GM23338 (cell line): ENCODE measurements around the gene CRYGB. TPM values are rescaled to one million over a fixed set of nuclear protein-coding genes. Genes with fewer than 3 reads are reported as not detected.

ENCODE experiments used
- ATAC-seq: fragments of 200-7000 bp; cut with Tn5 transposase; 3 replicates; pipeline ENCODE4 v1.9.1; 2020
- DNase-seq: peaks from one replicate; pipeline ENCODE4 v3.0.0-alpha.2; 2015; ENCODE audit warnings: low spot score
- H2AFZ ChIP-seq: fragments of 200-600 bp; sonication (generic); 2 replicates; pipeline ENCODE4 v1.8.0; 2016; ENCODE audit warnings: antibody characterized with exemption, mild to moderate bottlenecking, moderate library complexity
- H3F3A ChIP-seq: fragments of 200-600 bp; sonication (generic); replicated peaks from 2 replicates; pipeline ENCODE4 v1.8.0; 2017; ENCODE audit warnings: antibody characterized with exemption, mixed run types, low read depth
- H3K27ac ChIP-seq: fragments of 200-600 bp; sonication (generic); 2 replicates; pipeline ENCODE4 v1.6.1; 2016; ENCODE audit warnings: low read depth
- H3K27me3 ChIP-seq: fragments of 200-600 bp; sonication (generic); 2 replicates; pipeline ENCODE4 v1.8.0; 2016; ENCODE audit warnings: mild to moderate bottlenecking, mixed run types, moderate library complexity; ENCODE audit not compliant: insufficient read depth
- H3K36me3 ChIP-seq: fragments of 200-600 bp; sonication (generic); 2 replicates; pipeline ENCODE4 v1.8.0; 2016; ENCODE audit warnings: mild to moderate bottlenecking; ENCODE audit not compliant: insufficient read depth
- H3K4me1 ChIP-seq: fragments of 200-600 bp; sonication (generic); 2 replicates; pipeline ENCODE4 v1.8.0; 2016; ENCODE audit warnings: mild to moderate bottlenecking, moderate library complexity; ENCODE audit not compliant: insufficient read depth
- H3K4me2 ChIP-seq: fragments of 200-600 bp; sonication (generic); 2 replicates; pipeline ENCODE4 v1.7.1; 2017; ENCODE audit warnings: mixed run types
- H3K4me3 ChIP-seq: fragments of 200-600 bp; sonication (generic); 2 replicates; pipeline ENCODE4 v1.6.1; 2016; ENCODE audit warnings: mixed run types
- H3K79me2 ChIP-seq: fragments of 200-600 bp; sonication (generic); replicated peaks from 2 replicates; pipeline ENCODE4 v1.8.0; 2017; ENCODE audit warnings: mild to moderate bottlenecking; ENCODE audit not compliant: insufficient read depth
- H3K9me2 ChIP-seq: fragments of 200-600 bp; sonication (generic); 2 replicates; pipeline ENCODE4 v1.8.0; 2017; ENCODE audit not compliant: insufficient read depth
- H4K20me1 ChIP-seq: fragments of 200-600 bp; sonication (generic); replicated peaks from 2 replicates; pipeline ENCODE4 v1.8.0; 2017; ENCODE audit warnings: mild to moderate bottlenecking; ENCODE audit not compliant: insufficient read depth
- H3K27ac Mint-ChIP-seq: 2 replicates; pipeline ENCODE4 v1.8.0; 2020; ENCODE audit warnings: inconsistent platforms, mild to moderate bottlenecking, moderate library complexity, mixed read lengths
- H3K27me3 Mint-ChIP-seq: 3 replicates; pipeline ENCODE4 v1.8.0; 2022; ENCODE audit warnings: low read depth, mild to moderate bottlenecking, moderate library complexity, mixed read lengths, inconsistent platforms; ENCODE audit not compliant: insufficient read depth, poor library complexity
- H3K36me3 Mint-ChIP-seq: 3 replicates; pipeline ENCODE4 v1.8.0; 2021; ENCODE audit warnings: low read depth, mild to moderate bottlenecking, inconsistent platforms, moderate library complexity, mixed read lengths
- H3K4me1 Mint-ChIP-seq: 3 replicates; pipeline ENCODE4 v1.8.0; 2020; ENCODE audit warnings: mild to moderate bottlenecking, inconsistent platforms, mixed read lengths
- H3K4me3 Mint-ChIP-seq: 3 replicates; pipeline ENCODE4 v1.8.0; 2021; ENCODE audit warnings: moderate library complexity, mild to moderate bottlenecking, inconsistent platforms, mixed read lengths
- H3K9me3 Mint-ChIP-seq: 3 replicates; pipeline ENCODE4 v1.8.0; 2020; ENCODE audit warnings: moderate library complexity, mild to moderate bottlenecking, inconsistent platforms, mixed read lengths
- CREB1 ChIP-seq: fragments of 250-450 bp; sonication (Bioruptor Pico); IDR thresholded peaks from 2 replicates; pipeline ENCODE4 v1.5.0; 2020; ENCODE audit warnings: low read depth, mild to moderate bottlenecking, moderate library complexity
- EZH2 ChIP-seq: fragments of 200-600 bp; sonication (generic); IDR thresholded peaks from one replicate; pipeline ENCODE4 v1.8.0; 2017; ENCODE audit warnings: antibody characterized with exemption, mild to moderate bottlenecking, low read depth; ENCODE audit not compliant: unreplicated experiment
- EZH2phosphoT487 ChIP-seq: fragments of 200-600 bp; sonication (generic); IDR thresholded peaks from one replicate; pipeline ENCODE4 v1.8.1; 2018; ENCODE audit warnings: antibody characterized with exemption; ENCODE audit not compliant: unreplicated experiment
- JUNB ChIP-seq: IDR thresholded peaks from one replicate; pipeline ENCODE4 v1.6.1; 2016; ENCODE audit warnings: antibody characterized with exemption; ENCODE audit not compliant: unreplicated experiment
- NANOG ChIP-seq: IDR thresholded peaks from 2 replicates; pipeline ENCODE4 v1.6.1; 2016; ENCODE audit warnings: antibody characterized with exemption, borderline replicate concordance
- POLR2AphosphoS5 ChIP-seq: IDR thresholded peaks from 2 replicates; pipeline ENCODE4 v1.6.1; 2016; ENCODE audit warnings: antibody characterized with exemption, low read depth
- STAT1 ChIP-seq: IDR thresholded peaks from one replicate; pipeline ENCODE4 v1.6.1; 2016; ENCODE audit warnings: antibody characterized with exemption; ENCODE audit not compliant: unreplicated experiment
- ZNF114 ChIP-seq: fragments of 250-450 bp; sonication (Bioruptor Pico); IDR thresholded peaks from 2 replicates; pipeline ENCODE4 v1.5.0; 2020; ENCODE audit warnings: mild to moderate bottlenecking, moderate library complexity
- ZNF331 ChIP-seq: fragments of 250-450 bp; sonication (Bioruptor Pico); IDR thresholded peaks from 2 replicates; pipeline ENCODE4 v1.5.0; 2020; ENCODE audit warnings: low read depth, mild to moderate bottlenecking, moderate library complexity
- polyA plus RNA-seq: library from polyadenylated mRNA; unstranded; fragments of >200 nt; fragmentation: Nextera tagmentation; extraction: Ambion mirVana; gene quantifications from 2 replicates; pipeline ENCODE4 v1.2.1, GENCODE V29; 2016
- total RNA-seq: library from RNA; depleted of rRNA; stranded (reverse); fragments of >200 nt; shearing (Covaris generic); gene quantifications from 2 replicates; pipeline ENCODE4 v1.2.3, GENCODE V29; 2014
- TF ChIP-seq, protein P1 (sequence below), 2 experiments: fragments of 200-600 bp in 1 of 2; sonication (generic) in 1 of 2; conservative IDR thresholded peaks; 2 replicates each; pipeline versions ENCODE4 v1.5.1 to v1.6.1; 2016 to 2017; ENCODE audit warnings: antibody characterized with exemption in 2 of 2, low read depth in 2 of 2, mild to moderate bottlenecking in 2 of 2, moderate library complexity in 1 of 2
- TF ChIP-seq, protein P2 (sequence below): fragments of 250-450 bp; sonication (Bioruptor Pico); IDR thresholded peaks from 2 replicates; pipeline ENCODE4 v1.5.0; 2020; ENCODE audit warnings: mild to moderate bottlenecking, moderate library complexity
- TF ChIP-seq, protein P3 (sequence below): IDR thresholded peaks from one replicate; pipeline ENCODE4 v1.6.1; 2018; ENCODE audit warnings: antibody characterized with exemption; ENCODE audit not compliant: unreplicated experiment
- TF ChIP-seq, protein P4 (sequence below): IDR thresholded peaks from 2 replicates; pipeline ENCODE4 v1.6.1; 2016; ENCODE audit warnings: antibody characterized with exemption

The CRYGB gene
- total and polyA plus RNA-seq, 2 experiments from 2014 or later, result 0.92 to 1.9 TPM

DNA sequence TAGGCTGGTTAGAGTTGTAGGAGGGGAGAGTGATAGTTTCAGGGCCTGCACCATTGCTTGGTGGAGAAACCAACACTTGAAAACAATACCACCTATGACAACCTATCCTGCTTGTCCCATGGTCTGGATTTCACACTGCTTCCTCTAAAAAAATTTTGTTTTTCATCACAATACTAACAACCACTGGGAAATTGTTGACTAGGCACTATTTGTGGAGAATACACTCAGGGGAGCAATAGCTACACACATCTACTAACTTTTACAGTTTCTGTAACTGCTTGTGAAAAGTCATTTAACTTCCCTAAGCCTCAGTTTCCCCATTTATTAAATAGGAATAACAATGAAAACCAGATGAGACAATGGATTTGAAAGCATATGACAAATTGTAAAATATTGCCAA lies 4.1 kb upstream of the CRYGB start:
- Histone ChIP-seq H4K20me1 (no peaks in the 10 kb centered on the region), H3K36me3 (peaks cover 7% of the 10 kb centered on the region), H2AFZ (no peak overlapping the region), H3K79me2 (no peaks in the 10 kb centered on the region), H3K4me3 (no peak overlapping the region), H3K27ac (no peak overlapping the region), H3K4me2 (no peak overlapping the region), H3K4me1 (peaks cover 19% of the 10 kb centered on the region), H3K9me2 (peaks cover 7% of the 10 kb centered on the region; the same call in 1 of the 2 replicates), H3K27me3 (no peaks in the 10 kb centered on the region), H3F3A (no peaks in the 10 kb centered on the region)
- Mint-ChIP-seq H3K27ac (no peak overlapping the region), H3K4me3 (no peak overlapping the region), H3K4me1 (peaks cover 13% of the 10 kb centered on the region), H3K27me3 (peaks cover 5% of the 10 kb centered on the region), H3K9me3 (peaks cover 12% of the 10 kb centered on the region), H3K36me3 (peaks cover 7% of the 10 kb centered on the region)
- ATAC-seq, result no peak
- no peak for DNase-seq
- TF ChIP-seq EZH2 (no peak), NANOG (no peak), JUNB (no peak), POLR2AphosphoS5 (no peak), STAT1 (no peak), ZNF331 (CRISPR knock-in tag) (no peak), ZNF114 (no peak), CREB1 (CRISPR knock-in tag) (no peak), EZH2phosphoT487 (no peak)
- TF ChIP-seq, protein P1, sequence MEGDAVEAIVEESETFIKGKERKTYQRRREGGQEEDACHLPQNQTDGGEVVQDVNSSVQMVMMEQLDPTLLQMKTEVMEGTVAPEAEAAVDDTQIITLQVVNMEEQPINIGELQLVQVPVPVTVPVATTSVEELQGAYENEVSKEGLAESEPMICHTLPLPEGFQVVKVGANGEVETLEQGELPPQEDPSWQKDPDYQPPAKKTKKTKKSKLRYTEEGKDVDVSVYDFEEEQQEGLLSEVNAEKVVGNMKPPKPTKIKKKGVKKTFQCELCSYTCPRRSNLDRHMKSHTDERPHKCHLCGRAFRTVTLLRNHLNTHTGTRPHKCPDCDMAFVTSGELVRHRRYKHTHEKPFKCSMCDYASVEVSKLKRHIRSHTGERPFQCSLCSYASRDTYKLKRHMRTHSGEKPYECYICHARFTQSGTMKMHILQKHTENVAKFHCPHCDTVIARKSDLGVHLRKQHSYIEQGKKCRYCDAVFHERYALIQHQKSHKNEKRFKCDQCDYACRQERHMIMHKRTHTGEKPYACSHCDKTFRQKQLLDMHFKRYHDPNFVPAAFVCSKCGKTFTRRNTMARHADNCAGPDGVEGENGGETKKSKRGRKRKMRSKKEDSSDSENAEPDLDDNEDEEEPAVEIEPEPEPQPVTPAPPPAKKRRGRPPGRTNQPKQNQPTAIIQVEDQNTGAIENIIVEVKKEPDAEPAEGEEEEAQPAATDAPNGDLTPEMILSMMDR (conservative IDR thresholded peaks at IDR 0.05; ENCODE audit: low read depth in 2 of 2), result no peak
- TF ChIP-seq, protein P2, sequence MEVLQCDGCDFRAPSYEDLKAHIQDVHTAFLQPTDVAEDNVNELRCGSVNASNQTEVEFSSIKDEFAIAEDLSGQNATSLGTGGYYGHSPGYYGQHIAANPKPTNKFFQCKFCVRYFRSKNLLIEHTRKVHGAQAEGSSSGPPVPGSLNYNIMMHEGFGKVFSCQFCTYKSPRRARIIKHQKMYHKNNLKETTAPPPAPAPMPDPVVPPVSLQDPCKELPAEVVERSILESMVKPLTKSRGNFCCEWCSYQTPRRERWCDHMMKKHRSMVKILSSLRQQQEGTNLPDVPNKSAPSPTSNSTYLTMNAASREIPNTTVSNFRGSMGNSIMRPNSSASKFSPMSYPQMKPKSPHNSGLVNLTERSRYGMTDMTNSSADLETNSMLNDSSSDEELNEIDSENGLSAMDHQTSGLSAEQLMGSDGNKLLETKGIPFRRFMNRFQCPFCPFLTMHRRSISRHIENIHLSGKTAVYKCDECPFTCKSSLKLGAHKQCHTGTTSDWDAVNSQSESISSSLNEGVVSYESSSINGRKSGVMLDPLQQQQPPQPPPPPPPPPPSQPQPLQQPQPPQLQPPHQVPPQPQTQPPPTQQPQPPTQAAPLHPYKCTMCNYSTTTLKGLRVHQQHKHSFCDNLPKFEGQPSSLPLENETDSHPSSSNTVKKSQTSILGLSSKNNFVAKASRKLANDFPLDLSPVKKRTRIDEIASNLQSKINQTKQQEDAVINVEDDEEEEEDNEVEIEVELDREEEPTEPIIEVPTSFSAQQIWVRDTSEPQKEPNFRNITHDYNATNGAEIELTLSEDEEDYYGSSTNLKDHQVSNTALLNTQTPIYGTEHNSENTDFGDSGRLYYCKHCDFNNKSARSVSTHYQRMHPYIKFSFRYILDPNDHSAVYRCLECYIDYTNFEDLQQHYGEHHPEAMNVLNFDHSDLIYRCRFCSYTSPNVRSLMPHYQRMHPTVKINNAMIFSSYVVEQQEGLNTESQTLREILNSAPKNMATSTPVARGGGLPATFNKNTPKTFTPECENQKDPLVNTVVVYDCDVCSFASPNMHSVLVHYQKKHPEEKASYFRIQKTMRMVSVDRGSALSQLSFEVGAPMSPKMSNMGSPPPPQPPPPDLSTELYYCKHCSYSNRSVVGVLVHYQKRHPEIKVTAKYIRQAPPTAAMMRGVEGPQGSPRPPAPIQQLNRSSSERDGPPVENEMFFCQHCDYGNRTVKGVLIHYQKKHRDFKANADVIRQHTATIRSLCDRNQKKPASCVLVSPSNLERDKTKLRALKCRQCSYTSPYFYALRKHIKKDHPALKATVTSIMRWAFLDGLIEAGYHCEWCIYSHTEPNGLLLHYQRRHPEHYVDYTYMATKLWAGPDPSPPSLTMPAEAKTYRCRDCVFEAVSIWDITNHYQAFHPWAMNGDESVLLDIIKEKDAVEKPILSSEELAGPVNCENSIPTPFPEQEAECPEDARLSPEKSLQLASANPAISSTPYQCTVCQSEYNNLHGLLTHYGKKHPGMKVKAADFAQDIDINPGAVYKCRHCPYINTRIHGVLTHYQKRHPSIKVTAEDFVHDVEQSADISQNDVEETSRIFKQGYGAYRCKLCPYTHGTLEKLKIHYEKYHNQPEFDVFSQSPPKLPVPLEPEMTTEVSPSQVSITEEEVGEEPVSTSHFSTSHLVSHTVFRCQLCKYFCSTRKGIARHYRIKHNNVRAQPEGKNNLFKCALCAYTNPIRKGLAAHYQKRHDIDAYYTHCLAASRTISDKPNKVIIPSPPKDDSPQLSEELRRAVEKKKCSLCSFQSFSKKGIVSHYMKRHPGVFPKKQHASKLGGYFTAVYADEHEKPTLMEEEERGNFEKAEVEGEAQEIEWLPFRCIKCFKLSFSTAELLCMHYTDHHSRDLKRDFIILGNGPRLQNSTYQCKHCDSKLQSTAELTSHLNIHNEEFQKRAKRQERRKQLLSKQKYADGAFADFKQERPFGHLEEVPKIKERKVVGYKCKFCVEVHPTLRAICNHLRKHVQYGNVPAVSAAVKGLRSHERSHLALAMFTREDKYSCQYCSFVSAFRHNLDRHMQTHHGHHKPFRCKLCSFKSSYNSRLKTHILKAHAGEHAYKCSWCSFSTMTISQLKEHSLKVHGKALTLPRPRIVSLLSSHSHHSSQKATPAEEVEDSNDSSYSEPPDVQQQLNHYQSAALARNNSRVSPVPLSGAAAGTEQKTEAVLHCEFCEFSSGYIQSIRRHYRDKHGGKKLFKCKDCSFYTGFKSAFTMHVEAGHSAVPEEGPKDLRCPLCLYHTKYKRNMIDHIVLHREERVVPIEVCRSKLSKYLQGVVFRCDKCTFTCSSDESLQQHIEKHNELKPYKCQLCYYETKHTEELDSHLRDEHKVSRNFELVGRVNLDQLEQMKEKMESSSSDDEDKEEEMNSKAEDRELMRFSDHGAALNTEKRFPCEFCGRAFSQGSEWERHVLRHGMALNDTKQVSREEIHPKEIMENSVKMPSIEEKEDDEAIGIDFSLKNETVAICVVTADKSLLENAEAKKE (CRISPR knock-in tag), result no peak
- TF ChIP-seq, protein P3, sequence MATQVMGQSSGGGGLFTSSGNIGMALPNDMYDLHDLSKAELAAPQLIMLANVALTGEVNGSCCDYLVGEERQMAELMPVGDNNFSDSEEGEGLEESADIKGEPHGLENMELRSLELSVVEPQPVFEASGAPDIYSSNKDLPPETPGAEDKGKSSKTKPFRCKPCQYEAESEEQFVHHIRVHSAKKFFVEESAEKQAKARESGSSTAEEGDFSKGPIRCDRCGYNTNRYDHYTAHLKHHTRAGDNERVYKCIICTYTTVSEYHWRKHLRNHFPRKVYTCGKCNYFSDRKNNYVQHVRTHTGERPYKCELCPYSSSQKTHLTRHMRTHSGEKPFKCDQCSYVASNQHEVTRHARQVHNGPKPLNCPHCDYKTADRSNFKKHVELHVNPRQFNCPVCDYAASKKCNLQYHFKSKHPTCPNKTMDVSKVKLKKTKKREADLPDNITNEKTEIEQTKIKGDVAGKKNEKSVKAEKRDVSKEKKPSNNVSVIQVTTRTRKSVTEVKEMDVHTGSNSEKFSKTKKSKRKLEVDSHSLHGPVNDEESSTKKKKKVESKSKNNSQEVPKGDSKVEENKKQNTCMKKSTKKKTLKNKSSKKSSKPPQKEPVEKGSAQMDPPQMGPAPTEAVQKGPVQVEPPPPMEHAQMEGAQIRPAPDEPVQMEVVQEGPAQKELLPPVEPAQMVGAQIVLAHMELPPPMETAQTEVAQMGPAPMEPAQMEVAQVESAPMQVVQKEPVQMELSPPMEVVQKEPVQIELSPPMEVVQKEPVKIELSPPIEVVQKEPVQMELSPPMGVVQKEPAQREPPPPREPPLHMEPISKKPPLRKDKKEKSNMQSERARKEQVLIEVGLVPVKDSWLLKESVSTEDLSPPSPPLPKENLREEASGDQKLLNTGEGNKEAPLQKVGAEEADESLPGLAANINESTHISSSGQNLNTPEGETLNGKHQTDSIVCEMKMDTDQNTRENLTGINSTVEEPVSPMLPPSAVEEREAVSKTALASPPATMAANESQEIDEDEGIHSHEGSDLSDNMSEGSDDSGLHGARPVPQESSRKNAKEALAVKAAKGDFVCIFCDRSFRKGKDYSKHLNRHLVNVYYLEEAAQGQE, result no peak
- TF ChIP-seq, protein P4, sequence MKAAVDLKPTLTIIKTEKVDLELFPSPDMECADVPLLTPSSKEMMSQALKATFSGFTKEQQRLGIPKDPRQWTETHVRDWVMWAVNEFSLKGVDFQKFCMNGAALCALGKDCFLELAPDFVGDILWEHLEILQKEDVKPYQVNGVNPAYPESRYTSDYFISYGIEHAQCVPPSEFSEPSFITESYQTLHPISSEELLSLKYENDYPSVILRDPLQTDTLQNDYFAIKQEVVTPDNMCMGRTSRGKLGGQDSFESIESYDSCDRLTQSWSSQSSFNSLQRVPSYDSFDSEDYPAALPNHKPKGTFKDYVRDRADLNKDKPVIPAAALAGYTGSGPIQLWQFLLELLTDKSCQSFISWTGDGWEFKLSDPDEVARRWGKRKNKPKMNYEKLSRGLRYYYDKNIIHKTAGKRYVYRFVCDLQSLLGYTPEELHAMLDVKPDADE, result no peak
